GM12878 (cell line): ENCODE results near the gene EVX2. TPM values are rescaled to one million over a fixed set of nuclear protein-coding genes. Genes with fewer than 3 reads are reported as not detected.

Experiments
- ATAC-seq: fragments of 200-7000 bp; cut with Tn5 transposase; 3 replicates; pipeline ENCODE4 v1.9.1; 2020; ENCODE audit warnings: mild to moderate bottlenecking, moderate library complexity
- BruUV-seq: library from RNA; stranded (reverse); fragments of 400-500 nt; replicated peaks from 2 replicates; lab custom pipeline; 2021; lab: Mats Ljungman, UMichigan
- CTCF ChIA-PET: fragments of 300-600 bp; sonication (Branson Sonifier 250); formaldehyde crosslinking; extraction: SDS; loops from one replicate; lab custom pipeline; 2021; ENCODE audit warnings: inconsistent platforms; lab: Yijun Ruan, JAX
- POLR2A ChIA-PET: fragments of 350-600 bp; formaldehyde crosslinking; extraction: SDS; loops from one replicate; lab custom pipeline; 2021; ENCODE audit warnings: inconsistent platforms; lab: Charles Lee
- RAD21 ChIA-PET: fragments of 300-600 bp; sonication (Branson Sonifier 250); formaldehyde crosslinking; loops from one replicate; lab custom pipeline; 2023; ENCODE audit warnings: antibody characterized with exemption; ENCODE audit not compliant: unreplicated experiment; lab: Charles Lee
- SMC1A ChIA-PET: fragments of 300-600 bp; sonication (Branson Sonifier 250); formaldehyde crosslinking; loops from one replicate; lab custom pipeline; 2023; ENCODE audit not compliant: unreplicated experiment, uncharacterized antibody; lab: Charles Lee
- DNase-seq: peaks from one replicate; pipeline ENCODE4 v3.0.0-alpha.2; 2011; ENCODE audit warnings: low read depth, low spot score
- FAIRE-seq: peaks from 3 replicates; lab custom pipeline; 2011; peaks lifted over from hg19 to GRCh38; lab: Jason Lieb, UNC
- H2AFZ ChIP-seq: 2 replicates; pipeline ENCODE4 v1.6.0; 2011; ENCODE audit warnings: low read depth, low read length, control low read depth; ENCODE audit not compliant: control insufficient read depth
- H3K27ac ChIP-seq: 2 replicates; pipeline ENCODE4 v1.5.1; 2011; ENCODE audit warnings: control low read depth; ENCODE audit not compliant: control insufficient read depth, insufficient read depth
- H3K27me3 ChIP-seq, 2 experiments: replicated peaks in 1 of 2; 2 replicates each; pipeline versions ENCODE4 v1.6.0 to v1.6.1; 2011; ENCODE audit warnings: low read length in 1 of 2; ENCODE audit not compliant: control insufficient read depth in 2 of 2, insufficient read depth in 2 of 2
- H3K36me3 ChIP-seq, 2 experiments: 2 replicates each; pipeline ENCODE4 v1.5.1; 2011; ENCODE audit warnings: low read length in 1 of 2; ENCODE audit not compliant: control insufficient read depth in 2 of 2, insufficient read depth in 2 of 2
- H3K4me1 ChIP-seq: 2 replicates; pipeline ENCODE4 v1.6.1; 2011; ENCODE audit warnings: mild to moderate bottlenecking, low read length, moderate library complexity, mixed read lengths; ENCODE audit not compliant: control insufficient read depth, insufficient read depth
- H3K4me2 ChIP-seq: 2 replicates; pipeline ENCODE4 v1.6.0; 2011; ENCODE audit warnings: control low read depth; ENCODE audit not compliant: control insufficient read depth, insufficient read depth
- H3K4me3 ChIP-seq: fragments of 200-600 bp; sonication (generic); 2 replicates; pipeline ENCODE4 v1.5.1; 2016
- H3K79me2 ChIP-seq: 2 replicates; pipeline ENCODE4 v1.6.0; 2011; ENCODE audit warnings: low read length; ENCODE audit not compliant: control insufficient read depth, insufficient read depth
- H3K9ac ChIP-seq: 2 replicates; pipeline ENCODE4 v1.8.0; 2011; ENCODE audit warnings: low read length, control low read depth, mixed read lengths; ENCODE audit not compliant: control insufficient read depth, insufficient read depth
- H3K9me3 ChIP-seq: replicated peaks from 3 replicates; pipeline ENCODE4 v1.5.1; 2011; ENCODE audit warnings: mild to moderate bottlenecking, low read length; ENCODE audit not compliant: control insufficient read depth, insufficient read depth
- H4K20me1 ChIP-seq: 2 replicates; pipeline ENCODE4 v1.6.0; 2011; ENCODE audit not compliant: control insufficient read depth, insufficient read depth
- BCL3 ChIP-seq: IDR thresholded peaks from 2 replicates; pipeline ENCODE4 v1.6.1; 2011; ENCODE audit warnings: borderline replicate concordance, low read depth, mild to moderate bottlenecking, moderate library complexity, low read length; ENCODE audit not compliant: insufficient read depth, poor library complexity, severe bottlenecking
- BMI1 ChIP-seq: fragments of 450-650 bp; IDR thresholded peaks from 2 replicates; pipeline ENCODE4 v1.6.1; 2016; ENCODE audit warnings: mild to moderate bottlenecking, moderate library complexity, borderline replicate concordance
- EGR1 ChIP-seq, 2 experiments: IDR thresholded peaks; 1 replicate in 1 of 2; 2 replicates in 1 of 2; pipeline ENCODE4 v1.6.1; 2011 to 2012; ENCODE audit warnings: low read depth in 2 of 2, low read length in 2 of 2, borderline replicate concordance in 1 of 2, mild to moderate bottlenecking in 1 of 2, moderate library complexity in 1 of 2
- ELK1 ChIP-seq: IDR thresholded peaks from 2 replicates; pipeline ENCODE4 v1.6.1; 2012; ENCODE audit warnings: low read depth, low read length, improper control_type of control experiment
- ETV6 ChIP-seq, 2 experiments: fragments of 450-650 bp in 1 of 2; IDR thresholded peaks in 1 of 2; conservative IDR thresholded peaks in 1 of 2; 2 replicates each; pipeline ENCODE4 v1.6.1; 2014; ENCODE audit warnings: antibody characterized with exemption in 1 of 2, borderline replicate concordance in 1 of 2, low read depth in 1 of 2, mild to moderate bottlenecking in 1 of 2, moderate library complexity in 1 of 2
- MAX ChIP-seq: IDR thresholded peaks from 2 replicates; pipeline ENCODE4 v1.6.1; 2012; ENCODE audit warnings: low read depth, low read length, improper control_type of control experiment
- MYB ChIP-seq: fragments of 150-350 bp; IDR thresholded peaks from 2 replicates; pipeline ENCODE4 v1.6.1; 2014; ENCODE audit warnings: mild to moderate bottlenecking, low read depth, low read length, borderline replicate concordance
- NFIC ChIP-seq: IDR thresholded peaks from 2 replicates; pipeline ENCODE4 v1.6.1; 2012; ENCODE audit warnings: low read depth, mild to moderate bottlenecking, inconsistent platforms, low read length, moderate library complexity
- SIX5 ChIP-seq: IDR thresholded peaks from 2 replicates; pipeline ENCODE4 v1.6.1; 2011; ENCODE audit warnings: mild to moderate bottlenecking, low read depth, low read length, moderate library complexity; ENCODE audit not compliant: severe bottlenecking
- SP1 ChIP-seq: IDR thresholded peaks from one replicate; pipeline ENCODE4 v1.6.1; 2011; ENCODE audit warnings: low read depth, low read length
- SREBF1 ChIP-seq: IDR thresholded peaks from 2 replicates; pipeline ENCODE4 v1.6.1; 2012; ENCODE audit warnings: mild to moderate bottlenecking, low read length
- STAT1 ChIP-seq: fragments of 450-650 bp; conservative IDR thresholded peaks from 2 replicates; pipeline ENCODE4 v1.6.1; 2014; ENCODE audit warnings: antibody characterized with exemption, mild to moderate bottlenecking
- SUPT20H ChIP-seq: IDR thresholded peaks from 2 replicates; pipeline ENCODE4 v1.6.1; 2011; ENCODE audit warnings: low read depth, mild to moderate bottlenecking, low read length, moderate library complexity, borderline replicate concordance; ENCODE audit not compliant: control insufficient read depth
- USF1 ChIP-seq: IDR thresholded peaks from 2 replicates; pipeline ENCODE4 v1.6.1; 2011; ENCODE audit warnings: borderline replicate concordance, low read depth, mild to moderate bottlenecking, moderate library complexity, mixed read lengths, low read length; ENCODE audit not compliant: insufficient read depth; ENCODE audit errors: extremely low read length
- USF2 ChIP-seq: IDR thresholded peaks from 2 replicates; pipeline ENCODE4 v1.6.1; 2011; ENCODE audit warnings: low read depth, low read length, improper control_type of control experiment, borderline replicate concordance
- ZNF217 ChIP-seq: fragments of 450-650 bp; IDR thresholded peaks from 2 replicates; pipeline ENCODE4 v1.6.1; 2017; ENCODE audit warnings: antibody characterized with exemption, mild to moderate bottlenecking
- ZNF622 ChIP-seq: fragments of 450-650 bp; IDR thresholded peaks from 2 replicates; pipeline ENCODE4 v1.6.1; 2017; ENCODE audit warnings: mild to moderate bottlenecking, inconsistent platforms
- ZSCAN29 ChIP-seq: fragments of 450-650 bp; IDR thresholded peaks from 2 replicates; pipeline ENCODE4 v1.6.1; 2017; ENCODE audit warnings: mild to moderate bottlenecking, moderate library complexity
- WGBS: methylation state at CpG from one replicate; pipeline ENCODE4 v1.1.6; 2016; ENCODE audit warnings: low lambda C conversion rate; ENCODE audit not compliant: insufficient replicate concordance, insufficient coverage; ENCODE audit errors: missing lambda C conversion rate; 5-methylcytosine and 5-hydroxymethylcytosine counted together
- in situ Hi-C: fragments of 300-500 bp; cut with MboI; formaldehyde crosslinking; loops from 9 replicates; pipeline ENCODE4 v1.14.3; 2018; ENCODE audit warnings: mixed read lengths
- intact Hi-C: fragments of 100-400 bp; cut with micrococcal nuclease; formaldehyde crosslinking; loops from one replicate; pipeline ENCODE4 v1.14.2; 2022; ENCODE audit not compliant: unreplicated experiment
- polyA plus RNA-seq, 11 experiments: library from polyadenylated mRNA; depleted of rRNA in 4 of 11; unstranded in 6 of 11; stranded (reverse) in 5 of 11; fragments of >200 nt; fragmentation: Nextera tagmentation in 4 of 11; fragmentation: Illumina TruSeq in 1 of 11; extraction: Ambion mirVana in 4 of 11; extraction: Trizol in 1 of 11; gene quantifications; 1 replicate in 1 of 11; 2 replicates in 10 of 11; pipeline versions ENCODE4 v1.2.1 to v1.2.3, GENCODE V29; 2011 to 2016; ENCODE audit warnings: inconsistent platforms in 2 of 11, missing spikeins in 2 of 11, low read depth in 1 of 11
- total RNA-seq, 4 experiments: library from RNA; depleted of rRNA in 3 of 4; stranded (reverse); fragments of >200 nt in 3 of 4; fragmentation: Illumina TruSeq in 1 of 4; extraction: Trizol in 1 of 4; gene quantifications; 2 replicates each; pipeline versions ENCODE4 v1.2.1 to v1.2.3, GENCODE V29; 2013 to 2021

The EVX2 gene
- total and polyA plus RNA-seq, 10 of the 15 experiments (the other 5 are each of a cell fraction or from before 2014, with no cell fraction given) = not detected

- no peaks in the 10 kb centered on the region; the same call in 1 of the 2 replicates for H3K4me1 ChIP-seq
- no peak for TF ChIP-seq ZNF217
- no peak for TF ChIP-seq ZSCAN29
- no peak for TF ChIP-seq USF1
- TF ChIP-seq SUPT20H = no peak
- TF ChIP-seq MYB = no peak
- TF ChIP-seq STAT1 = no peak
- no peak for TF ChIP-seq SREBF1
- no peak for TF ChIP-seq BCL3
- no peak for TF ChIP-seq ELK1
- no peak for TF ChIP-seq SIX5
- no peak for TF ChIP-seq SP1
- no peak for TF ChIP-seq USF2
- no peak for TF ChIP-seq NFIC
- TF ChIP-seq BMI1 = no peak
- TF ChIP-seq EGR1 (IDR thresholded peaks at IDR 0.05; ENCODE audit: borderline replicate concordance in 1 of 2, low read depth in 2 of 2, low read length in 2 of 2) = no peak
- no peak for TF ChIP-seq MAX
- no peak for TF ChIP-seq ZNF622
- TF ChIP-seq ETV6 (conservative IDR thresholded peaks at IDR 0.05 in 1 of 2, IDR thresholded peaks at IDR 0.05 in 1 of 2; ENCODE audit: borderline replicate concordance in 1 of 2, low read depth in 1 of 2) = no peak
These were observed 10.5 kb downstream of the EVX2 start for GRCh38 chr2:176072951-176073904.

More at GRCh38 chr2:176072951-176073904, 10.5 kb downstream of the EVX2 start:
- H3K9ac ChIP-seq = no peak overlapping the region
- FAIRE-seq (no peak), DNase-seq (no peak), ATAC-seq (no peak)
- H3K27ac ChIP-seq = no peak overlapping the region
- RAD21 ChIA-PET = no interaction called here
- no peak overlapping the region for H3K4me3 ChIP-seq
- H3K79me2 ChIP-seq = no peaks in the 10 kb centered on the region
- no TSS peak for BruUV-seq
- H3K9me3 ChIP-seq = no peaks in the 10 kb centered on the region; the same call in 1 of the 3 replicates
- no peaks in the 10 kb centered on the region for H3K36me3 ChIP-seq
- H3K27me3 ChIP-seq = peaks cover 9 to 39% of the 10 kb centered on the region in 2 experiments
- 31% methylated on average over 29 of the region's 29 CpGs for WGBS
- CTCF ChIA-PET = no interaction called here
- no peak overlapping the region for H2AFZ ChIP-seq
- SMC1A ChIA-PET = no interaction called here
- no peaks in the 10 kb centered on the region for H4K20me1 ChIP-seq
- in situ Hi-C loops (no loop called here), intact Hi-C loops (no loop called here)
- POLR2A ChIA-PET = interaction anchor here (0.6 kb wide), 1 partner anchor 28 kb away, joined by 7 read pairs; no protein-coding TSS in a partner anchor
- no peak overlapping the region for H3K4me2 ChIP-seq
